Nephron progenitor cell (in vitro differentiated cells): ENCODE data around the gene MMS19.

Experiments
- DNase-seq: peaks from one replicate; pipeline ENCODE4 v3.0.0; 2021
- H3K27ac Mint-ChIP-seq: 2 replicates; pipeline ENCODE4 v1.8.0; 2021; ENCODE audit warnings: mild to moderate bottlenecking, moderate library complexity, mixed read lengths
- H3K27me3 Mint-ChIP-seq: 2 replicates; pipeline ENCODE4 v1.8.0; 2021; ENCODE audit warnings: mild to moderate bottlenecking, low read depth, mixed read lengths; ENCODE audit not compliant: poor library complexity
- H3K36me3 Mint-ChIP-seq: 2 replicates; pipeline ENCODE4 v1.8.0; 2021; ENCODE audit warnings: low read depth, mixed read lengths
- H3K4me1 Mint-ChIP-seq: 2 replicates; pipeline ENCODE4 v1.8.0; 2021; ENCODE audit warnings: mixed read lengths
- H3K4me3 Mint-ChIP-seq: 2 replicates; pipeline ENCODE4 v1.8.0; 2021; ENCODE audit warnings: mild to moderate bottlenecking, moderate library complexity, mixed read lengths
- H3K9me3 Mint-ChIP-seq: 2 replicates; pipeline ENCODE4 v1.8.0; 2021; ENCODE audit warnings: mild to moderate bottlenecking, moderate library complexity, mixed read lengths
- CTCF ChIP-seq: fragments of 200-600 bp; sonication (generic); IDR thresholded peaks from 2 replicates; pipeline ENCODE4 v1.5.0; 2021; ENCODE audit warnings: antibody characterized with exemption

Gene MMS19

GRCh38 chr10:97444212-97444611, 54.0 kb downstream of the MMS19 start:
- Mint-ChIP-seq H3K4me1 (peaks cover 37% of the 10 kb centered on the region), H3K9me3 (no peaks in the 10 kb centered on the region), H3K27me3 (no peaks in the 10 kb centered on the region), H3K36me3 (peaks cover 34% of the 10 kb centered on the region), H3K4me3 (peak overlapping the region; percentile 96), H3K27ac (no peak overlapping the region)
- DNase-seq = no peak
- no peak for TF ChIP-seq CTCF

GRCh38 chr10:97442277-97442676, 55.9 kb downstream of the MMS19 start:
- Mint-ChIP-seq H3K27ac (no peak overlapping the region), H3K9me3 (no peaks in the 10 kb centered on the region), H3K4me3 (no peak overlapping the region), H3K36me3 (peaks cover 30% of the 10 kb centered on the region), H3K27me3 (no peaks in the 10 kb centered on the region), H3K4me1 (peaks cover 20% of the 10 kb centered on the region)
- no peak for DNase-seq
- no peak for TF ChIP-seq CTCF

GRCh38 chr10:97435211-97435610, 63.0 kb downstream of the MMS19 start:
- no peaks in the 10 kb centered on the region for H3K4me1 Mint-ChIP-seq
- H3K36me3 Mint-ChIP-seq = peaks cover 40% of the 10 kb centered on the region
- no peak for DNase-seq
- peak overlapping the region; percentile 76 for H3K27ac Mint-ChIP-seq
- H3K4me3 Mint-ChIP-seq = no peak overlapping the region
- TF ChIP-seq CTCF = no peak
- no peaks in the 10 kb centered on the region for H3K27me3 Mint-ChIP-seq
- no peaks in the 10 kb centered on the region for H3K9me3 Mint-ChIP-seq

GRCh38 chr10:97434557-97434956, 63.7 kb downstream of the MMS19 start:
- Mint-ChIP-seq H3K27ac (peak overlapping the region; percentile 96), H3K4me3 (no peak overlapping the region), H3K27me3 (no peaks in the 10 kb centered on the region), H3K9me3 (no peaks in the 10 kb centered on the region), H3K36me3 (peaks cover 42% of the 10 kb centered on the region), H3K4me1 (peaks cover 1% of the 10 kb centered on the region)
- no peak for TF ChIP-seq CTCF
- no peak for DNase-seq

GRCh38 chr10:97434055-97434454, 64.2 kb downstream of the MMS19 start:
- Mint-ChIP-seq H3K27ac (peak overlapping the region; percentile 96), H3K27me3 (no peaks in the 10 kb centered on the region), H3K4me3 (no peak overlapping the region), H3K36me3 (peaks cover 42% of the 10 kb centered on the region), H3K9me3 (no peaks in the 10 kb centered on the region), H3K4me1 (peaks cover 6% of the 10 kb centered on the region)
- no peak for TF ChIP-seq CTCF
- DNase-seq = no peak

- Mint-ChIP-seq H3K4me1 (peaks cover 21% of the 10 kb centered on the region), H3K4me3 (peak overlapping the region; percentile 94), H3K27ac (peak overlapping the region; percentile 91), H3K27me3 (peaks cover 3% of the 10 kb centered on the region), H3K9me3 (no peaks in the 10 kb centered on the region), H3K36me3 (peaks cover 41% of the 10 kb centered on the region)
- TF ChIP-seq CTCF = no peak
- no peak for DNase-seq
These were observed 69.6 kb downstream of the MMS19 start for GRCh38 chr10:97428572-97428981.
